Measurements from ENCODE around the gene KLK8.
A peak's percentile ranks its signal among the peaks of the same experiment; 100 is the strongest.
"Not testable (repeated sequence)": the region's sequence is repeated elsewhere in the genome, so short reads cannot be mapped to it uniquely, and the experiment has no call there.

The KLK8 gene

GRCh38 chr19:50981587-50982146, 19.7 kb downstream of the KLK8 start:
- DNase-seq (ENCODE audit: low spot score), result no peak

GRCh38 chr19:50980208-50980607, 21.2 kb downstream of the KLK8 start:
- no peak for DNase-seq (ENCODE audit: low spot score)

GRCh38 chr19:50979758-50980157, 21.6 kb downstream of the KLK8 start:
- DNase-seq (ENCODE audit: low spot score), result no peak

DNA sequence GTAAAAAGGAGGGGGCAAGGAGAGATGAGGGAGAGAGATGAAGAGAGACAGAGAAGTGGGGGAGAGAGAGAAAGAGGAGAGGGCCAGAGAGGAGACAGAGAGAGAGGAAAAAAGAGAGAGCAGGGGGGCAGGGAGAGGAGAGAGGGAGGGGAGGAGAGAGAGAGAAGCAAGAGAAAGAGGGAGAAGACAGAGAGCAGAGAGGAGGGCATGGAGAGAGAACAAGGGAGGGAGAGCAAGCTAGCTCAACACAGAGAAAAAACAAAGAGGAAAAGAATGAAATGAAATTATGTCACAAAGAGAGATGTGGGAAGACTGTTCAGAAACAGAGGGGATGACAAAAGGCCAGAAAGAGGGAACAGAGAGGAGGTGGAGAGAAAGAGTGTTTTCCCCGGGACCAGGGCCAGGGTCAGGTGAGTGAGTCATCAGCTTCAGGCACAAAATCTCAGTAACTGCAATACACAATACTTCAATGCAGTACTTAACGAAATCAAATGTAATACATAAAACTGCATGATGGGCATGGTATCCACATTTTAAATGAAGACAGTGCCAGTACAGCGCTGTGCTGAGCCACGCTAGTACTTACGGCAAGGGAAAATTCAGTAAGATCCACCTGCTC, 22.5 kb downstream of the KLK8 start:
- DNase-seq (ENCODE audit: low spot score), result peak; percentile 63

- peak; percentile 90 for DNase-seq (ENCODE audit: low spot score)
Measured at GRCh38 chr19:50977626-50978025, 23.8 kb downstream of the KLK8 start.

DNA sequence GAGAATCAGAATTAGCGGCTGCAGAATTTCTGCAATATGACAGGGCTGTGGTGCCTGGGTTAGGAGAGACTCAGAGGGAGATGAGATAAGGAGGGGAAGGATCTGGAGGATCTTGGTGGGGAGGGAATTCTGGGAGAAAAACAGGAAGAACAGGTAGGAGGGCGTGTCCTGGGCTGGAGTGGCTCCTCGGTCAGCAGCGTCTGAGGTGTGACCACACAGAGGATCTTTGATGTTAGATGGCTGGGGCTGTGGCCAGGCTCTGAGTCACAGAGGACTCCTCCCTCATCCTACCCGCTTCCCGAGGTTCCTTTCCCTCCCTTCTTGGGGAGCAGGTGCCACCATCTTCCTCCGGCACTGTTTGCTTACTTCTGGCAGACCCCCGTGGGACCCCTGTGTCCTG, 25.6 kb downstream of the KLK8 start:
- peak; percentile 98 for DNase-seq (ENCODE audit: low spot score)

DNA sequence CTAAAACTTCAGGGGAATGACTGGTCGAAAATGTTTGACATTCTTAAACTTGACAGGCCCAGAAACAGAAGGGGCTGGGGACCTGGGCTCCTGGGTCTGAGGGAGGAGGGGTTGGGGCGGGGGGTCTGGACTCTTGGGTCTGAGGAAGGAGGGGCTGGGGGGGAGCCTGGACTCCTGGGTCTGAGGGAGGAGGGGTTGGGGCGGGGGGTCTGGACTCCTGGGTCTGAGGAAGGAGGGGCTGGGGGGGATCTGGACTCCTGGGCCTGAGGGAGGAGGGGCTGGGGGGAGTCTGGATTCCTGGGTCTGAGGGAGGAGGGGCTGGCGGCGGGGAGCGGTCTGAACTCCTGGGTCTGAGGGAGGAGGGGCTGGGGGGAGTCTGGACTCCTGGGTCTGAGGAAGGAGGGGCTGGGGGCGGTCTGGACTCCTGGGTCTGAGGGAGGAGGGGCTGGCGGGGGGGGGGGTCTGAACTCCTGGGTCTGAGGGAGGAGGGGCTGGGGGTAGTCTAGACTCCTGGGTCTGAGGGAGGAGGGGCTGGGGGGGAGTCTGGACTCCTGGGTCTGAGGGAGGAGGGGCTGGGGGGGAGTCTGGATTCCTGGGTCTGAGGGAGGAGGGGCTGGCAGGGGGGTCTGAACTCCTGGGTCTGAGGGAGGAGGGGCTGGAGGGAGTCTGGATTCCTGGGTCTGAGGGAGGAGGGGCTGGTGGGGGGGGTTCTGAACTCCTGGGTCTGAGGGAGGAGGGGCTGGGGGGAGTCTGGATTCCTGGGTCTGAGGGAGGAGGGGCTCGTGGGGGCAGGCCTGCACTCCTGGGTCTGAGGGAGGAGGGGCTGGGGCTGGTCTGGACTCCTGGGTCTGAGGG, 26.5 kb downstream of the KLK8 start:
- DNase-seq (ENCODE audit: low spot score), result no peak

DNA sequence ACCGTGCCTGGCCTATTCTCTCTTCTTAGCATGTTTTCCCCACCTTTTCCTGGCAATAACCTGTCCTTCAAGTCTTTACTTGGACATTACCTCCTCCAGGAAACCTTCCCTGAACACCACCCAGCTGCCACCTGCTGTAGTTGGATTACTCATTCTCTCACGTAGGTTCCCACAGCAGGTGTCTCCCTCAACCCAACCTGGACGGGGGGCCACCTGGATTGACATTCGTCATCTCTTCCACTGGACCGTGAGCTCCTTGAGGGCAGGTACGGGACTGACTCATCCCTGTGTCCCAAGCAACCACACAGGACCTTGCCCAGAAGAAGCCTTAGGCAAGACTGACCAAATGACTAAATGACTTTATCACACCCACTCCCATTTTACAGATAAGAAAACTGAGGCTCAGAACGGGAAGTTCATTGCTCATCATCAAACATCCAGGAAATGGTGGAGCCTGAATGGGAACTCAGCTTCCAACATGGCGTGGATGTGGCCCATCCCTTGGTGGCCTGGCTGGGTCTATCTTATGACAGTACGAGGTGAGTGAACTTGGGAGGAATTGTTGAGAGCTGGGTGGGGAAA, 28.5 kb downstream of the KLK8 start:
- no peak for DNase-seq (ENCODE audit: low spot score)

- DNase-seq (ENCODE audit: low spot score), result not testable (repeated sequence)
Measured at GRCh38 chr19:50969810-50970209, 31.6 kb downstream of the KLK8 start.

- DNase-seq (ENCODE audit: low spot score), result peak; percentile 99
Measured at GRCh38 chr19:50969413-50969760, 32.0 kb downstream of the KLK8 start, which contains the start of gene KLK6. Gene KLK6 (minus strand): TSS chr19:50969591. CDS start chr19:50968104, 1,487 bp downstream.

DNA sequence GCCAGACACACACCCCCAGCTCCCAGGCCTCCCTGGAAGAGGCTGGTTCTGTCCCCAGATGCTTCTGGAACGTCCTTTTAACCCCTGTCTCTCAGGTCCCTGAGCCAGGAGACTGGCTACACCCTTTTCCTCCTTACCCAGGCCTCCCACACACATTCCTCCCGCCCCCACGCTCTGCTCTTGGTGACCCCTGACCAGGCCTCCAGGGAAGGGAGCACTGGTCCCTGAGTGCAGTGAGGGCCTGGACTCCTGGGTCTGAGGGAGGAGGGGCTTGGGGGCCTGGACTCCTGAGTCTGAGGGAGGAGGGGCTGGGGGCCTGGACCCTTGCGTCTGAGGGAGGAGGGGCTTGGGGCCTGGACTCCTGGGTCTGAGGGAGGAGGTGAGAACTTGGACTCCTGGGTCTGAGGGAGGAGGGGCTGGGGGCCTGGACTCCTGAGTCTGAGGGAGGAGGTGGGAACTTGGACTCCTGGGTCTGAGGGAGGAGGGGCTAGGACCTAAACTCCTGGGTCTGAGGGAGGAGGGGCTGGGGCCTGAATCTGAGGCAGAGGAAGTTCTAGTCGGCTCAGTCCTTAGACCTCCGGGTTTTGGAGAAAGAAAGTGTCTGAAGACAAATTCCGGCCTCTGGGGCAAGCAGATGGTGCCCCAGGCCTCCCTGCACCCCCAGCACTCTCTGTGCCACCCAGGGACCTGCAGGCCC, 32.5 kb downstream of the KLK8 start:
- peak; percentile 54 for DNase-seq (ENCODE audit: low spot score)

DNA sequence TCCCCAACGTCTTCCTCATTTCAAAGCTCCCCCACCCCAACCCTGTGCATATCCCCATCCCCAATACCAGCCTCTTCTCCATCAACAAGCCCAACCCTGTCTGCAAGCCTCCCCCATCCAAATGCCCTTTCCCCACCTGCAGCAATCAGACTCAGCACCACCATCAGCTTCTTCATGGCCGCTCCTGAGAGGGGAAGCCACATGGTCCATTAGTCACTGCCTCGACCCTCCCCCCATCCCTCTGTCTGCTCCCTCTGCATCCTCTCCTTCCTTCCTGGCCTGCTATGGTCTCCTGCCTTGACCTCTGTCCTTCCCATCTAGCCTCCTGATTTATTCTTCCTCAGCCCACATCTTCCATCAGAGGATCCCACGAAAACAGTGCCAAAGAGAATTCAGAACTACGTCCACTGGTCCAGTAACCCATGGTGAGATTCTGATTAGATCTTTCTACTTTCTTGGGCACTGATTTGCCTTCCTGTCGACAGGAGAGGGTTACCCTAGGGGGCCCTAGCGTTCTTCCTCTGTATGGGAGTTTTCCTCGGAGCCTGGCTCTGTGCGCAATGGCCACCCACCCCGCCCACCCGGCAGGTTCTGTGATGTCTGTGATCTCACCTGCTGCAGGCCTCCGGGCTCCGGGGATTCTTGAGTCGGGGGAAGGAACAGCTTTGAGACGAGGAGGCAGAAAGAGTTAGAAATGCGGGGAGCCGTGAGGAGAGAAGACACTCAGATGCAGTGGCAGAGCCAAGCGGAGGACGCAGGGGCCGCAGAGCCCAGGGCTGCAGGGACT, 33.3 kb downstream of the KLK8 start:
- DNase-seq (ENCODE audit: low spot score), result peak; percentile 57

- no peak for DNase-seq (ENCODE audit: low spot score)
Measured at GRCh38 chr19:50964266-50964665, 37.1 kb downstream of the KLK8 start.

GRCh38 chr19:50963381-50963780, 38.0 kb downstream of the KLK8 start:
- no peak for DNase-seq (ENCODE audit: low spot score)

DNA sequence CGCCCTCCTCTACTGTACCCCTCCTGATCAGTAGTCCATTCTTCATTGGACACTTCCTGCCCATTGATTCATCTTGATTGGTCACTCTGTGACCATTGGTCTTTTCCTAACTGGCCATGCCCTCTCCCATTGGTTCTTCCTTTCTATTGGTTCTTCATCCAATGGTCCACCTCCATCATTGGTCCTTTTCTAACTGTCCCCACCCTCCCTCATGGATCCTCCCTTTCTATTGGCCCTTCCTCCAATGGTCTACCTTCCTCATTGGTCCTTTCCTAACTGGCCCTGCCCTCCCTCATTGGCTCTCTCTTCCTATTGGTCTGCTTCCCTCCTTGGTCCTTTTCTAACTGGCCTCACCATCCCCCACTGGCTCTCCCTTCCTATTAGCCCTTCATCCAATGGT, 39.2 kb downstream of the KLK8 start:
- DNase-seq (ENCODE audit: low spot score), result peak; percentile 54

DNA sequence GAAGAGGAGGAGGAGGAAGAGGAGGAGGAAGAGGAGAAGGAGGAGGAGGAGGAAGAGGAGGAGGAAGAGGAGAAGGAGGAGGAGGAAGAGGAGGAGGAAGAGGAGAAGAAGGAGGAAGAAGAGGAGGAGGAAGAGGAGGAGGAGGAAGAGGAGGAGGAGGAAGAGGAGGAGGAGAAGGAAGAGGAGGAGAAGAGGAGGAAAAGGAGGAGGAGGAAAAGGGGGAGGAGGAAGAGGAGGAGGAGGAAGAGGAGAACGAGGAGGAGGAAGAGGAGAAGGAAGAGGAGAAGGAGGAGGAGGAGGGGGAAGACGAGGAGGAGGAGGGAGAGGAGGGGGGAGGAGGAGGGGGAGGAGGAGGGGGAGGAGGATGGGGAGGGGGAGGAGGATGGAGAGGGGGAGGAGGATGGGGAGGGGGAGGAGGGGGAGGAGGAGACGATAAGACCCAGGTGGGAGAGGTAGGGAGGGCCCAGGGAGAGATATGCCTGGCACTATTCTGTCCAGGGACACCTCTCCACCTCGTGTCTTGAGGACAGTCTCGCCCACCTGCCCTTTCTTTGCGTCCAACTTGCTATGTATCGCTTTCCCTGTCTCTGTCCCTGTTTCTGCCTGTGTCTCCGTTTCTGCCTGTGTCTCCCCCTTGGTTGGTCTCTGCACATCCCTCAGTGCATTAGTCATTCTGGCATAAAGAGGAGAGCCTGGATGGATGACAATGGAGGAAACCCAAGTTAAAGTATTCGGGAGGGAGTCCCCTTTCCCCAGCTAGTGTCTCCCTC, 41.5 kb downstream of the KLK8 start:
- peak; percentile 58 for DNase-seq (ENCODE audit: low spot score)

DNA sequence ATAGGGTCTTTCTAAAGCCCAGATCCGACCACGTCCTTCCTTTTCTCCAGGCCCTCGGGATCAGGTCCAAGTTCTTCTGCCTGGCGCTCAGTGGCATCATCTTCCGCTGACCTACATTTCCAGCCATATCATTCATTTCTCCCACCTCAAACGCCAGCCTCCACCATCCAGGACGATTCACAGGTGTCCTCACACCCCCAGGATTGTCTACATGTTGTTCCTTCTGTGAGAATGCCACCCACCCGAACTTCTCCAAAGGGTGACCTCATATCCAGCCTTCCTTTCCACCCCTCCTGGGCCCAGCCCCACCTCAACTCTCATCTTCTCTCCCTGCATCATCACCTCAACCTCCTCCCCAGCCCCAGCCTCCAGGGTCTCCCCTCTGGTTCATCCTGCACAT, 43.8 kb downstream of the KLK8 start:
- no peak for DNase-seq (ENCODE audit: low spot score)

- DNase-seq (ENCODE audit: low spot score), result no peak
Measured at GRCh38 chr19:50952910-50953309, 48.5 kb downstream of the KLK8 start, which contains the start of gene KLK5. Gene KLK5 (minus strand): TSS chr19:50953038. CDS start chr19:50952657, 381 bp downstream.

DNA sequence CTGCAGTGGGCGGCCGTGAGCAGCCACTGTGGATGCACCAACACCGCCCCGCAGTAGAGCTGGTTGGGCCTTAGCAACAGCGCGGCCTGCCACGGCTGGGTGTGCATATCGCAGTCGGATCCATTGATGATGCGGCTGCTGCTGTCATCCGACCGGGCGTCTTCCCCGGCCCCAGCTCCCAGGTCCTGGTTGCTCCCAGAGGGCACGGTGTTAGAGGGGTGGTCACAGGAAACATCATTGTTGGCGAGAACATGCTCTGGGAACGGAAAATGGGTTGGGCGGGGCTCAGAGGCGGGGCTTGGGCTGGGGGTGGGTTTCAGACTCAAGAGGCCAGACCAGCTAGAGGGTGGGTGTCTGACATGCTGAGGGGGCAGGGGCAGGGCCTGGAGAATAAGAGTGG, 51.5 kb downstream of the KLK8 start:
- no peak for DNase-seq (ENCODE audit: low spot score)

DNA sequence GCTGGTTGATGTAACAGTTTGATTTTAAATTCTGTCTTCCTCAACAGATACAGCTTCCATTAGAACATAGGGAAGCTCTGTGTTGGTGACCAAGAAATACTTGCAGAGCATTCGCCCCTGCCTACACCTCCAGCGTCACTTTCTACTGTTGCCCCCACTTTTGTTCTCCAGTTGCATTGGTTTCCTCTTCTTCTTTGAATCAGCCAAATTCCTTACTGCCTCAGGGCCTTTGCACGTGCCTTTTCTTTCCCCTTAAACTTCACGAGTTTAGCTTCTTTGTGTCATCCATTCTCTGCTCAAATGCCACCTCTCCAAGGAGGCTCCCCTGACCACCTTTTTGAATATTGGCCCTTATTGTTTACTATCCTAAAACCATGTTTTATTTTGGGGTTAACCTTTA, 54.3 kb downstream of the KLK8 start:
- no peak for DNase-seq (ENCODE audit: low spot score)

Measured in SW480 (cell line).